ENCODE measurements around the gene DHX30.

- no peak for TF ChIP-seq POLR2A (IDR thresholded peaks at IDR 0.05; ENCODE audit: low read depth, low read length)
- no peak for TF ChIP-seq POLR2AphosphoS5 (IDR thresholded peaks at IDR 0.05; ENCODE audit: low read depth, low read length)
- TF ChIP-seq TAF1 (IDR thresholded peaks at IDR 0.05; ENCODE audit: low read depth, low read length) = no peak
- TF ChIP-seq POU2F2 (IDR thresholded peaks at IDR 0.05; ENCODE audit: low read depth, low read length) = no peak
Observed at GRCh38 chr3:47870702-47871260, 67.8 kb downstream of the DHX30 start.
